ENCODE measurements around the gene MRPL10. TPM values are rescaled to one million over a fixed set of nuclear protein-coding genes. Genes with fewer than 3 reads are reported as not detected.

Gene MRPL10
- total and polyA plus RNA-seq, 10 of the 15 experiments (the other 5 are each of a cell fraction or from before 2014, with no cell fraction given): 18.9 to 61.9 (median 47.3) TPM

DNA sequence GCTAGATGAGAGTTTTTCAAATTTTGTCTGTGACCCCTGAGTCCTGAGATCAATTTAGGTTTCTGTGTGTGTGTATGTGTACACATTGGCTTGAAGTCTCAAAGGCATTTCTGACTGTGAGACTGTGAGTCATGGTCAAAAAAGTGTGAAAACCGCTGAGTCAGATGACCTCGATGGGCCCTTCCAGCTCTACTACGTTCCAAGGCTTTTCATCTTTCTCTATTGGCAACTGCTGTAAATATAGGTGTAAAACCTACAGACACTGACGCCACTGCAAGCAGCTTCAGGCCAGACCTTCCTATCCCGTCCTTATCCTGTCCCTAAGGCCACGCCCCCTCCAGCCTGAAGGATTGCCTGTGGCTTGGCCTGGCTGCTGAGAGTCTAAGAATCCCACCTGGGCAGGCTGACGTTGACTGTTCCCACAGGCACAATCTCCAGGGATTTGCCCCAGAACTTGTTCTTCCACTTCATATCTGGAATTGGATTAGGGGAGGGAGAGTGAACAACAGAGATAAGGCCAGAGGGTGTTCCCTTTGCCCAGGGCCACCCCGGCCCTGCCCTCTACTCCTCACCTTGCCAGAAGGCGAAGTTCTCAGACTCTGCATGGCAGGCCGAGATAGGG is 21.0 kb downstream of the MRPL10 start:
- H2AFZ ChIP-seq (ENCODE audit: control insufficient read depth, low read depth, low read length): no peak overlapping the region
- no peaks in the 10 kb centered on the region for H3K27me3 ChIP-seq (replicated peaks in 1 of 2; ENCODE audit: control insufficient read depth in 2 of 2, insufficient read depth in 2 of 2, low read length in 1 of 2)
- no peak overlapping the region for H3K9ac ChIP-seq (ENCODE audit: control insufficient read depth, insufficient read depth, low read length)
- intact Hi-C loops (cut with micrococcal nuclease; ENCODE audit: unreplicated experiment) (no loop called here), in situ Hi-C loops (cut with MboI) (no loop called here)
- CTCF ChIA-PET: interaction anchor here (0.7 kb wide), 1 partner anchor 11 kb away, joined by 3 read pairs; no protein-coding TSS in a partner anchor
- no peak overlapping the region for H3K4me3 ChIP-seq
- H3K4me1 ChIP-seq (ENCODE audit: control insufficient read depth, insufficient read depth, low read length): no peaks in the 10 kb centered on the region
- peak; percentile 90 for ATAC-seq
- POLR2A ChIA-PET: interaction anchor here (1.2 kb wide), 1 partner anchor 12 kb away, joined by 3 read pairs; no protein-coding TSS in a partner anchor
- no peak overlapping the region for H3K4me2 ChIP-seq (ENCODE audit: control insufficient read depth, insufficient read depth)
- WGBS (ENCODE audit: insufficient coverage, insufficient replicate concordance, low lambda C conversion rate, missing lambda C conversion rate): 72% methylated on average over 10 of the region's 10 CpGs
- SMC1A ChIA-PET (ENCODE audit: uncharacterized antibody, unreplicated experiment): no interaction called here
- H3K36me3 ChIP-seq (ENCODE audit: control insufficient read depth in 2 of 2, insufficient read depth in 2 of 2, low read length in 1 of 2): peaks cover 0 to 11% of the 10 kb centered on the region in 2 experiments; a peak in 3 of 4 replicates
- H3K9me3 ChIP-seq (replicated peaks; ENCODE audit: control insufficient read depth, insufficient read depth, low read length): no peaks in the 10 kb centered on the region
- RAD21 ChIA-PET (ENCODE audit: unreplicated experiment): interaction anchor here (1.1 kb wide), 1 partner anchor 31 kb away, joined by 3 read pairs; the partner anchor contains the start of gene SCRN2
- no peak for DNase-seq (ENCODE audit: low read depth, low spot score)
- no TSS peak for BruUV-seq (replicated peaks)
- FAIRE-seq: peak; percentile 13
- H3K27ac ChIP-seq (ENCODE audit: control insufficient read depth, insufficient read depth): no peak overlapping the region
- no peaks in the 10 kb centered on the region for H4K20me1 ChIP-seq (ENCODE audit: control insufficient read depth, insufficient read depth)
- H3K79me2 ChIP-seq (ENCODE audit: control insufficient read depth, insufficient read depth, low read length): no peaks in the 10 kb centered on the region
- TF ChIP-seq NR2F1 (conservative IDR thresholded peaks at IDR 0.05) (peak; percentile 75), IKZF1 (conservative IDR thresholded peaks at IDR 0.05) (peak; percentile 61), RUNX3 (IDR thresholded peaks at IDR 0.05; ENCODE audit: low read length) (peak; percentile 20; the same call in 1 of the 2 replicates), NR2C1 (IDR thresholded peaks at IDR 0.05) (no peak), ZSCAN29 (IDR thresholded peaks at IDR 0.05) (no peak), BHLHE40 (IDR thresholded peaks at IDR 0.05; ENCODE audit: borderline replicate concordance in 1 of 2, low read depth in 2 of 2, low read length in 1 of 2) (peak in 1 of 2 experiments; percentile 34; a peak in 1 of 4 replicates), BACH1 (IDR thresholded peaks at IDR 0.05; ENCODE audit: borderline replicate concordance) (peak; percentile 75; the same call in 1 of the 2 replicates), TCF3 (IDR thresholded peaks at IDR 0.05; ENCODE audit: borderline replicate concordance, insufficient read depth, low read depth, low read length) (no peak), HDAC6 (IDR thresholded peaks at IDR 0.05; ENCODE audit: unreplicated experiment) (no peak), ZNF24 (IDR thresholded peaks at IDR 0.05) (no peak), MEF2B (IDR thresholded peaks at IDR 0.05; ENCODE audit: partially characterized antibody, poor library complexity, severe bottlenecking) (peak; percentile 12), TCF7 (IDR thresholded peaks at IDR 0.05; ENCODE audit: borderline replicate concordance) (no peak)
- TF ChIP-seq, protein P1, sequence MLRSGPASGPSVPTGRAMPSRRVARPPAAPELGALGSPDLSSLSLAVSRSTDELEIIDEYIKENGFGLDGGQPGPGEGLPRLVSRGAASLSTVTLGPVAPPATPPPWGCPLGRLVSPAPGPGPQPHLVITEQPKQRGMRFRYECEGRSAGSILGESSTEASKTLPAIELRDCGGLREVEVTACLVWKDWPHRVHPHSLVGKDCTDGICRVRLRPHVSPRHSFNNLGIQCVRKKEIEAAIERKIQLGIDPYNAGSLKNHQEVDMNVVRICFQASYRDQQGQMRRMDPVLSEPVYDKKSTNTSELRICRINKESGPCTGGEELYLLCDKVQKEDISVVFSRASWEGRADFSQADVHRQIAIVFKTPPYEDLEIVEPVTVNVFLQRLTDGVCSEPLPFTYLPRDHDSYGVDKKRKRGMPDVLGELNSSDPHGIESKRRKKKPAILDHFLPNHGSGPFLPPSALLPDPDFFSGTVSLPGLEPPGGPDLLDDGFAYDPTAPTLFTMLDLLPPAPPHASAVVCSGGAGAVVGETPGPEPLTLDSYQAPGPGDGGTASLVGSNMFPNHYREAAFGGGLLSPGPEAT (IDR thresholded peaks at IDR 0.05; ENCODE audit: low read depth): peak; percentile 35; the same call in 1 of the 2 replicates
- TF ChIP-seq, protein P2, sequence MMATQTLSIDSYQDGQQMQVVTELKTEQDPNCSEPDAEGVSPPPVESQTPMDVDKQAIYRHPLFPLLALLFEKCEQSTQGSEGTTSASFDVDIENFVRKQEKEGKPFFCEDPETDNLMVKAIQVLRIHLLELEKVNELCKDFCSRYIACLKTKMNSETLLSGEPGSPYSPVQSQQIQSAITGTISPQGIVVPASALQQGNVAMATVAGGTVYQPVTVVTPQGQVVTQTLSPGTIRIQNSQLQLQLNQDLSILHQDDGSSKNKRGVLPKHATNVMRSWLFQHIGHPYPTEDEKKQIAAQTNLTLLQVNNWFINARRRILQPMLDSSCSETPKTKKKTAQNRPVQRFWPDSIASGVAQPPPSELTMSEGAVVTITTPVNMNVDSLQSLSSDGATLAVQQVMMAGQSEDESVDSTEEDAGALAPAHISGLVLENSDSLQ (IDR thresholded peaks at IDR 0.05): no peak
- TF ChIP-seq, protein P3, sequence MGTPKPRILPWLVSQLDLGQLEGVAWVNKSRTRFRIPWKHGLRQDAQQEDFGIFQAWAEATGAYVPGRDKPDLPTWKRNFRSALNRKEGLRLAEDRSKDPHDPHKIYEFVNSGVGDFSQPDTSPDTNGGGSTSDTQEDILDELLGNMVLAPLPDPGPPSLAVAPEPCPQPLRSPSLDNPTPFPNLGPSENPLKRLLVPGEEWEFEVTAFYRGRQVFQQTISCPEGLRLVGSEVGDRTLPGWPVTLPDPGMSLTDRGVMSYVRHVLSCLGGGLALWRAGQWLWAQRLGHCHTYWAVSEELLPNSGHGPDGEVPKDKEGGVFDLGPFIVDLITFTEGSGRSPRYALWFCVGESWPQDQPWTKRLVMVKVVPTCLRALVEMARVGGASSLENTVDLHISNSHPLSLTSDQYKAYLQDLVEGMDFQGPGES (IDR thresholded peaks at IDR 0.05): no peak
- TF ChIP-seq, protein P4, sequence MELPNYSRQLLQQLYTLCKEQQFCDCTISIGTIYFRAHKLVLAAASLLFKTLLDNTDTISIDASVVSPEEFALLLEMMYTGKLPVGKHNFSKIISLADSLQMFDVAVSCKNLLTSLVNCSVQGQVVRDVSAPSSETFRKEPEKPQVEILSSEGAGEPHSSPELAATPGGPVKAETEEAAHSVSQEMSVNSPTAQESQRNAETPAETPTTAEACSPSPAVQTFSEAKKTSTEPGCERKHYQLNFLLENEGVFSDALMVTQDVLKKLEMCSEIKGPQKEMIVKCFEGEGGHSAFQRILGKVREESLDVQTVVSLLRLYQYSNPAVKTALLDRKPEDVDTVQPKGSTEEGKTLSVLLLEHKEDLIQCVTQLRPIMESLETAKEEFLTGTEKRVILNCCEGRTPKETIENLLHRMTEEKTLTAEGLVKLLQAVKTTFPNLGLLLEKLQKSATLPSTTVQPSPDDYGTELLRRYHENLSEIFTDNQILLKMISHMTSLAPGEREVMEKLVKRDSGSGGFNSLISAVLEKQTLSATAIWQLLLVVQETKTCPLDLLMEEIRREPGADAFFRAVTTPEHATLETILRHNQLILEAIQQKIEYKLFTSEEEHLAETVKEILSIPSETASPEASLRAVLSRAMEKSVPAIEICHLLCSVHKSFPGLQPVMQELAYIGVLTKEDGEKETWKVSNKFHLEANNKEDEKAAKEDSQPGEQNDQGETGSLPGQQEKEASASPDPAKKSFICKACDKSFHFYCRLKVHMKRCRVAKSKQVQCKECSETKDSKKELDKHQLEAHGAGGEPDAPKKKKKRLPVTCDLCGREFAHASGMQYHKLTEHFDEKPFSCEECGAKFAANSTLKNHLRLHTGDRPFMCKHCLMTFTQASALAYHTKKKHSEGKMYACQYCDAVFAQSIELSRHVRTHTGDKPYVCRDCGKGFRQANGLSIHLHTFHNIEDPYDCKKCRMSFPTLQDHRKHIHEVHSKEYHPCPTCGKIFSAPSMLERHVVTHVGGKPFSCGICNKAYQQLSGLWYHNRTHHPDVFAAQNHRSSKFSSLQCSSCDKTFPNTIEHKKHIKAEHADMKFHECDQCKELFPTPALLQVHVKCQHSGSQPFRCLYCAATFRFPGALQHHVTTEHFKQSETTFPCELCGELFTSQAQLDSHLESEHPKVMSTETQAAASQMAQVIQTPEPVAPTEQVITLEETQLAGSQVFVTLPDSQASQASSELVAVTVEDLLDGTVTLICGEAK (IDR thresholded peaks at IDR 0.05; ENCODE audit: borderline replicate concordance): no peak
